ENCODE data around the gene SLC22A2.
A peak's percentile ranks its signal among the peaks of the same experiment; 100 is the strongest.

The SLC22A2 gene

DNA sequence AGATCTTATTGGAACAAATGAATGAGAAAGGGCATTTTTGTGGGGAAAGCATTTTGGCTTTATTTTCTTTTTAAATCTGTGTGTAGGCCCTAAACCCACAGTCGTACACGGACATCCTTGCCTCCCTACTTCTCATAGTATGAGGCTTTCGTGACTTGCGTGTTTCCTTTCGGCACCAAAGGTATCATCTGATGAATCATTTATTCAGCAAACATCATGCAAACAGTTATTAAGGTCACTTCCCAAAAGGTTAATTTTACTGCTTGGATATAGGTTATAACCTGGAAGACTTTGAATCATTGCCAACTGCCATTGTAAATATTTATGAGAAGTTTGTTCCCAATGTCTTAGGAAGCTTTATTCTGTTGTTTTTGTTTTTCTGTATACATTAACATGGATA, 15.1 kb upstream of the SLC22A2 start:
- DNase-seq (ENCODE audit: low spot score): no peak

DNA sequence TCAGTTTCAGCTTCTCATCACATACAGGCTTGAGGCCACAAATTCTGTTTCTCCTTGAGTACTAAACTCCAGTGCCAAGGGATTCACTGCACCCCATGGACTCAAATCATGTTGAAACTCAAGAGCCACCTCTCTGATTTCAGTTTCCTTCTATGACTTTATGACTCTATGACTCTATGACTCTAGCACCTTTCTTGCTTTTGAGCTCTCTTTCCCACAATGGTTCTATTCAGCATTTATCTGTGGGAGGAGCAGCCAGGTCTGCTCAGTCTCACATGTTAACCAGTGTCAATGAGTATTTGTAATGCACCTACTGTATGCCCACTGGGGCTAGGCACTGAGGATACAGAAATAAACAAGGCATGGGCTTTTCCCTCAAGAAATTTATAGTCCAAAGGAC, 14.6 kb upstream of the SLC22A2 start:
- DNase-seq (ENCODE audit: low spot score): no peak

- DNase-seq (ENCODE audit: low spot score): no peak
These were observed 14.1 kb upstream of the SLC22A2 start for GRCh38 chr6:160272707-160273106.

DNA sequence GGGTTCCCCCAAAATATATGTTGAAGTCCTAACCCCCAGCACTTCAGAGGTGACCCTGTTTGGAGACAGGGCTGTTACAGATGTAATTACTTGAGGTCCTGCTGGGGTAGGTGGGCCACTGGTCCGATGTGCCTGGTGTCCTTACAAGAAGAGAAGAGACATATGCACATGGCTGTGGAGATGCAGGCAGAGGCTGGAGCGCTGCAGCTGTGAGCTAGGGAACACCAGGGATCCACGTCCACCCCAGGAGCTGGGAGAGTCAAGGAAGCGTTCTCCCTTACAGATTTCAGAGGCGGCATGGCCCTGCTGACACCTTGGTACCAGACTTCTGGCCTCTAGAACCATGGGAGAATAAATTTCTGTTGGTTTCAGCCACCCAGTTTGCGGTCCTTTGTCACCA, 11.7 kb upstream of the SLC22A2 start:
- DNase-seq (ENCODE audit: low spot score): no peak

DNA sequence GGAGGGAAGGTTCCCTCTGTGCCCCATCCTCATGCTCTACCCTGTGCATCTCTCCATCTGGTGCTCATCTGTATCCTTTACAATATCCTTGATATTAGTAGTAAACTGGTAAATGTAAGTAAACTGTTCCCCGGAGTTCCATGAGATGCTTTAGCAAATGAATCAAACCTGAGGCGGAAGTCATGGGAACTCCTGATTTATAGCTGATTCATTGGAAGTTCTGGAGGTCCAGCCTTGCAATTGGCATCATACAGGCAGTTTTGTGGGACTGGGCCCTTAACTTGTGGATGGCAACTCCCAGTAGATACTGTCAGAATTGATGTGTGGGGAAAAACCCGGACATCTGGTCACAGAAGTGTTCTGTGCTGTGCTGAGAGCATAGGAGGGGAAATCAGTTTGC, 11.2 kb upstream of the SLC22A2 start:
- DNase-seq (ENCODE audit: low spot score): no peak

DNA sequence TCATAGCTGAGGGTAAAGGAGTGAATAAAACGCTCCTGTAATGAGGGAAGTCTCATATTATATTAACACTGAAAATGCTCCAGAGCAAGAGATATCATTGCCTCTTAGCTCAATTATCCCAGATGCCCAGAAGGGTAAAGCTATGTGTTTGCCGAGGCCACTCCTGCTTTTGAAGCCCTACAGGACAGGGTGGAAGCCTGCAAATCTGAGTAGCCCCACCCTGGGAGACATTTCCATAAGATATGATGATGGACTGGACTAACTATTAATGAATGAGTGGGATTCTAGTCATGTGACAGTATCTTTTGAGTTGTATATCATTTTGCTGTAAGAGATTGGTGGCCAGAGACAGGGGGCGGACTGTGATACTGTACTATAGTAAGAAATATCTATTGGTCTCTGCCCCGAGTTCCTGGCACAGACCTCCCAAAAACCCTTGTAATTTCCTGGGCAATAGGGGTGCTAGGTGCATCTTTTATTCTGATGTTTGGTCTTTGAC, 10.5 kb upstream of the SLC22A2 start:
- DNase-seq (ENCODE audit: low spot score): no peak

DNA sequence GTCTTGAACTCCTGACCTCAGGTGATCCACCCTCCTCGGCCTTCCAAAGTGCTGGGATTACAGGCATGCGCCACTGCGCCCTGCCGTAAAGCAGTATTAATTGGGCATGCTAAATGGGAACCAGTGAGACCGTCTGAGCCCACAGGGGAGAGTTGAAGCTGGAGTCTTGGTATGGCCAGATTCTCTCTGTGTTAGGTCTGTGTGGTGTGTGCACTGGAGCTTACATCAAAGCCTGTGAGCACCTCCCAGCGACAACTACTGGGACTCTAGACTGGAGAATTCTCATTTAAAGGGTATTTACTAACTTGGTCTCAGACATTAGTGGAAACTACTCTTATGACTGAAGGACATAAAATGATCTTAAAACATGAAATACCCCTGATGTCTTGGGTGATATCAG, 8.5 kb upstream of the SLC22A2 start:
- no peak for DNase-seq (ENCODE audit: low spot score)

DNA sequence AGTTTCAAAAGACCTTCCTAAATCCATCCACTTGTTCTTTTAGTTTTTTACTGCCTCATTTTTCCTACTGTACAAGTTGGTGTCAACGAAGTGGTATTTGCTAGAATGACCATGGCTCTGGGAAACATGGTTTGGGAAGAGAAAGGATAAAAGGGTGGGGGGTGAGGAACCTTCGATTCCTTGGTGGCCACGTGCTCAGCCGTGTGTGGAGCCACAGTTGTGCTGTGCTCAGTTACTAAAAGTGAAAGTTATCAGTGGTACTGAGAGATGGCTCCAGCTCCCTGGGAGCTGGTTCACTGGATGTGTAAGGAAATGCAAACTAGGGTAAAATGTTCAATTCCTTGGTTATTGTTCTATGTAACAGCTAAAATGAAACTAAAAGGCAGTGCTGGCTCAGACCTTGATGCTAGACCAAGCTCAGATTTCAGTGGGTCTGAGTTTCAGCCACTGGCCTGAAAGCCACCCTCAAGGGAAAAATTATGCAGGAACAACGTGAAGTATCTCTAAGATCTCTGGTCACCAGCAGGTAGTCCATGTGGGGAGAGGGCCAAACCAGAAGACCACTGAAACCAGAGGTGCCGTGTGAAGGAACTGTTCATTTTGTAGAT, 7.4 kb upstream of the SLC22A2 start:
- no peak for DNase-seq (ENCODE audit: low spot score)

DNA sequence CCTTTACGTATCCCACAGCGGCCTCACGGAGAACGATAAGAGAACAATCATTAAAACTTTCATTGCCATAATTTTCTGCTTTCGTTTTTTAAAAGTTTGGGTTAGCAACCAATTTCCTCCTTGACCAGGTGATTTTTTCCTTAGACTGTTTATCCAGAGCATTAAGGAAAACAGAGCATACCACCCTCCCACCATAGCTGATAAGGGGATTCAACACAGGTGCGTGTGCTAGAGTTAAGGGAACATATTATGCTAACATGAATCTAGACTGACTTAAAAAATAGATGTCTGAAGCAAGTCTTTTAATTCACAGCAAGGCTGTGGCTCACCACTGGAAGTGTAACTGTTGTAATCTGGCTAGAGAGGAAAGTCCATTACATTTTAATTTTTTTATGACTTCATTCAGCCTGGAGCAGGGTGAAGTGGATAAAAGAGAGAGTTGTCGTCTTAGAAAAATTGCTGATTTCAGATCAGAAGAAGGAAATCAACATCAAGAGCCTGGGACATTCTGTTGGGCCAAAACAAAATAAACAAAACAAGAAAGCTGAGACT, 5.5 kb upstream of the SLC22A2 start:
- DNase-seq (ENCODE audit: low spot score): no peak

DNA sequence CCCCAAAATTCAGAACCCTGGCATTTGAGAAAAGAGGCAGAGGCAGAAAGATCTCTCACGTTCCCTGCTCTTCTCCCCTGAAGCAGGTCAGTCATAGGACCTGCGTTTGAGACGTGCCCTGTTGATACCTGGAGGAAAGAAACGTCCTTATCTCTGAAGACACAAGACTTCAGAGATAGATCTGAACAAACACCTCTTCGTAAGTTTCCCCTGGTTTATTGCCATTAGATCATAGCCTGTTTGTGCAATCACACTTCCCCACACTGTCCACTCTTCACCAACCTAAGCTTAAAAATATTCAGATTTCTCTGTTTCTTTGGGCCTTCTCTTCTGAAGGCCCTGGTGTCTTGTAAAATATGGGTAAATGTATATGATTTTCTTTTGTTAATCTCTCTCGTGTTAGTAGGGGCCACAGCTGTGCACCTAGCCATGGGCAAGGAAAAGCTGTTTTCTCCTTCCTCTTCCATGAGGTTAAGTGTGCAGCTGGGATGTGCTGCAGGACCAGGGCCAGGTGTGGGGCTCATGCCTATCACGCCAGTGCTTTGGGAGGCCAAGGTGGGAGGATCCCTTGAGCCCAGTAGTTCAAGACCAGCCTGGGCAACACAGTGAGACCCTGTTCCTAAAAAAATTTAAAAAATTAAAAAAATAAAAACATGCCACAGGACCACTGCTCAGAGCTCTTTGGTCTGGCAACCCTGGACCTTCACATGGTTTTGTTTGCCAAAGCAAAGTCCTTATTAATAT, 4.7 kb upstream of the SLC22A2 start:
- no peak for DNase-seq (ENCODE audit: low spot score)

GRCh38 chr6:160261991-160262680, 3.5 kb upstream of the SLC22A2 start:
- DNase-seq (ENCODE audit: low spot score): peak; percentile 58

- no peak for DNase-seq (ENCODE audit: low spot score)
These were observed 2.3 kb upstream of the SLC22A2 start for GRCh38 chr6:160260803-160261450.

- DNase-seq (ENCODE audit: low spot score): no peak
These were observed 1.7 kb upstream of the SLC22A2 start for GRCh38 chr6:160260367-160260766.

DNA sequence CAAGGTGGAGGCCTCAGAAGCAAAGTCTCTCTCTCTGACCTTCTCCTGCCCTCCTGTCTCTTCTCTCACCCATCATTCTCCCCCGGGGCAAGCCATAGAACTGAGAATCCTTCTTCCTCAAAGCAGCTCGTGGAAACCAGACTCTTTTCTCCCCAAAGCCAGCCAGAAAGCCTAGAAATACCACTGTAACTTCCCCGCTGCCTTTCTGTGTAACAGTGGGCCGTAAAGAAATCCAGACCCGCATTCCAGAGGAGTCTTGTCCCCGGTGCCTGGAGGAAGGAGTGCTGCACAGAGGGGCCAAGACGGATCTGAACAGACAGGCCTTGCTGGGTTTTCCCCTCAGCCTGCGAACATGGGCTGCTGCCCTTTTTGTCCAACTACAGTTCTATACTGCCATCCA, 977 bp upstream of the SLC22A2 start:
- DNase-seq (ENCODE audit: low spot score): peak; percentile 28

DNA sequence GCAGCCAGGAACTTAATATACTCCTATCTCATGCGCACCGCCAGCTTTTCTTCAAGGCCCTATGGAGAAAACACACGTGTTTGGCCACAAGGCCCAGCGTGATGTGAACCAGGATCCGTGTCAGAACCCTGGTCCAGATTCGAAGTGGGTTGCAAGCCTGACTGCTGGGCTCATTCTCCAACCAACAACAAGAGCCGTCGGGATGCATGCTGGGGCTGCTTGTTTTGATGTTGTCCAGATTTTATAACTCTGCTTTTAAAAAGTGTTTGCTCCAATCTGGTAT, 463 bp upstream of the SLC22A2 start:
- no peak for DNase-seq (ENCODE audit: low spot score)

DNA sequence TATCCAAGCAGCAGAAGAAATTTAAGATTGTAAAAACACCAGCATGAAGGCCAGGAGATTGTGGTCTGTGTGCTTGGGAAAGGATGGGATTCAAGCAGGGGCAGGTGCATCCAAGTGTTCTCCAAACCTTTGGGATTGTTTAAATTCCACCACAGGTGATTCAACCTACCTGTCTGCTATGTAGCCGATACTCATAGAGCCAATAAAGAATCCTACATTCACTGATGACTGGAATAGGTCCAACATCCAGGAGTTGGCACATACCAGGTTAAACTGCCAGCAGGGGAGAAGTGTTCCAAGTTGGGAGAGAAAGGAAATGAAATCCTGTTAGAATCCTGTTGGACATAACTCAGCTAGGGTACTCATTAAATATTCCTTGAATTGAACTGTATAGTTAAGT, 2.2 kb downstream of the SLC22A2 start:
- no peak for DNase-seq (ENCODE audit: low spot score)

DNA sequence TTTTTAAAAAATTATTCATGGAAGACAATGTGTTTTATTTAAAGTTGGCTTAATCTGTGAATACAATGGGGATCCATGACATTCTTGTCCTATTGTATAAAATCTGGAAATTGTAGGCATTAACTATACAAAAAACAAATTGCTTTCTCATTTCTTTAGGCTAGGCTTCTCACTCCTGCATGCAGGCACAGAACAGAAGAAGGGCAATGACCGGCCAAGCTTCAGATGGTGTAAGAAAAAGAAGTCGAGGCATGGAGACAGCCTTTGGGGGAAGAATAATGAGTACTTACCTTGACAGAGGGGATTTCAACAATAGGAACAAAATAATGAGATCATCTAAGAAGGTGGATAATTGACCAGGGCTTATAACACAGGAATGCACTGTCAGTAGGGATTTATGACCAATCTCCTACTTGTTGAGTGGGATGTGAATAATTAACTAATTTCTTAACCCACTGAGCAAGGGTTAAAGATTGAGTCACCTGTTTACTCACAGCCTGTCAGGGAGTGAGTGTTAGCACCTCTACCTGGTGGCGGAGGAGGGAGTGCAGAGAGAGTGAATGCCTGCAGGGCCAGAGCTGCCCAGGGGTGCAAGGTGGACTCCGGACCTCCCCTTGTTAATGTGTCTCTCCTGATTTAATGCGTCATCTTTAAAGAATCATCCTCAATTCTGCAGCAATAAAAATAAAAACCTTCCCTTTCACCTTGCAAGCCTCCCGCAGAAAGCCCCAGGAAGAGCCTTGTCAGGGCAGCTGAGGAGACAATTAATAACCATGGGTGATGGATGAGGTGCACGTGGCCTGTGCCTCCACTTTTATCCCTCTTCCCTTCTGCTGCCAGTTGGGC, 3.9 kb downstream of the SLC22A2 start:
- DNase-seq (ENCODE audit: low spot score): no peak

- no peak for DNase-seq (ENCODE audit: low spot score)
These were observed 4.9 kb downstream of the SLC22A2 start for GRCh38 chr6:160253714-160254113.

GRCh38 chr6:160253292-160253691, 5.3 kb downstream of the SLC22A2 start:
- no peak for DNase-seq (ENCODE audit: low spot score)

- no peak for DNase-seq (ENCODE audit: low spot score)
These were observed 6.4 kb downstream of the SLC22A2 start for GRCh38 chr6:160252073-160252813.

DNA sequence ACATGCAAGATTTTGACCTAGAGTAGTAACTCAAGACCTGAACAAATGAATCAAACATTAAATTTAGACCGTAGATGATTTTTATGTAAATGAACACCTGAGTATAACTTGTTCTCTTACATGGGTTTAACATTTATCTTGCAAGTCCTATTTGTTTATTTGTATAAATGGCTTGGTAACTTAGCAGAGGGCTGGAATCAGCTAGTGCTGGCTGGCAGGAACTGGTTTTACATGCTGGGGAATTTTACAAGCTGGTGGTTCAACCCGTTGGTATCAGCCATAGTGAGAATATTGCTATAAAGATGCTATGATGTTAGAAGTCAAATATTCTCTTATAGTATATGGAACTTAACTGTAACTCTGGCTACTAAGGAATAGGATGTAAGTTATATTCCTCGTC, 8.9 kb downstream of the SLC22A2 start:
- no peak for DNase-seq (ENCODE audit: low spot score)

Data from iPS-NIHi11 (cell line).